ENCODE results near the gene SEMA3C. TPM values are rescaled to one million over a fixed set of nuclear protein-coding genes. Genes with fewer than 3 reads are reported as not detected.
A peak's percentile ranks its signal among the peaks of the same experiment; 100 is the strongest.

The SEMA3C gene
- total and polyA plus RNA-seq, 2 donors (not counting 1 experiment from before 2014, with no cell fraction given) = 310 to 322 TPM

- Histone ChIP-seq H3K27ac (ENCODE audit: insufficient read depth, low read length) (no peak overlapping the region), H2AFZ (ENCODE audit: low read length) (no peak overlapping the region), H3K9ac (ENCODE audit: insufficient read depth, low read length) (no peak overlapping the region), H3K4me2 (ENCODE audit: extremely low read depth, insufficient read depth, low read length) (no peak overlapping the region), H3K79me2 (ENCODE audit: control insufficient read depth, insufficient read depth, low read length) (peaks cover 62% of the 10 kb centered on the region), H3K9me3 (ENCODE audit: control insufficient read depth, insufficient read depth, low read depth, low read length) (no peaks in the 10 kb centered on the region), H3K27me3 (ENCODE audit: control insufficient read depth, insufficient read depth, low read length) (no peaks in the 10 kb centered on the region), H3K4me3 (replicated peaks in 1 of 4; ENCODE audit: control extremely low read depth in 1 of 4, insufficient read depth in 1 of 4, low read depth in 3 of 4, low read length in 4 of 4) (no peak overlapping the region), H3K4me1 (ENCODE audit: control insufficient read depth, extremely low read depth, insufficient read depth, low read length) (no peaks in the 10 kb centered on the region), H4K20me1 (ENCODE audit: control insufficient read depth, extremely low read depth, insufficient read depth, low read length) (no peaks in the 10 kb centered on the region), H3K36me3 (ENCODE audit: control insufficient read depth, insufficient read depth, low read length) (no peaks in the 10 kb centered on the region)
- no peak for TF ChIP-seq EZH2 (IDR thresholded peaks at IDR 0.05; ENCODE audit: low read length, missing control alignments)
- no peak for TF ChIP-seq CTCF (conservative IDR thresholded peaks at IDR 0.05 in 1 of 2, IDR thresholded peaks at IDR 0.05 in 1 of 2; ENCODE audit: low read depth in 1 of 2, low read length in 2 of 2)
- no peak for DNase-seq (ENCODE audit: low read depth in 2 of 2)
These were observed 48.8 kb downstream of the SEMA3C start for GRCh38 chr7:80869821-80870751.

- DNase-seq (ENCODE audit: low read depth in 2 of 2) = peak in 1 of 2 donors; percentile 37
- TF ChIP-seq CTCF (conservative IDR thresholded peaks at IDR 0.05 in 1 of 2, IDR thresholded peaks at IDR 0.05 in 1 of 2; ENCODE audit: low read depth in 1 of 2, low read length in 2 of 2) = no peak
- no peak for TF ChIP-seq EZH2 (IDR thresholded peaks at IDR 0.05; ENCODE audit: low read length, missing control alignments)
- no peak overlapping the region for H3K4me3 ChIP-seq (replicated peaks in 1 of 4; ENCODE audit: control extremely low read depth in 1 of 4, insufficient read depth in 1 of 4, low read depth in 3 of 4, low read length in 4 of 4)
- H3K27ac ChIP-seq (ENCODE audit: insufficient read depth, low read length) = no peak overlapping the region
- no peak overlapping the region for H2AFZ ChIP-seq (ENCODE audit: low read length)
- no peaks in the 10 kb centered on the region for H3K27me3 ChIP-seq (ENCODE audit: control insufficient read depth, insufficient read depth, low read length)
- H3K4me1 ChIP-seq (ENCODE audit: control insufficient read depth, extremely low read depth, insufficient read depth, low read length) = no peaks in the 10 kb centered on the region
- no peak overlapping the region for H3K4me2 ChIP-seq (ENCODE audit: extremely low read depth, insufficient read depth, low read length)
- H3K79me2 ChIP-seq (ENCODE audit: control insufficient read depth, insufficient read depth, low read length) = peaks cover 63% of the 10 kb centered on the region
- no peaks in the 10 kb centered on the region for H3K9me3 ChIP-seq (ENCODE audit: control insufficient read depth, insufficient read depth, low read depth, low read length)
- no peak overlapping the region for H3K9ac ChIP-seq (ENCODE audit: insufficient read depth, low read length)
- H4K20me1 ChIP-seq (ENCODE audit: control insufficient read depth, extremely low read depth, insufficient read depth, low read length) = no peaks in the 10 kb centered on the region
- no peaks in the 10 kb centered on the region for H3K36me3 ChIP-seq (ENCODE audit: control insufficient read depth, insufficient read depth, low read length)
These were observed 49.6 kb downstream of the SEMA3C start for GRCh38 chr7:80869106-80869784.

GRCh38 chr7:80868566-80868965 is 50.3 kb downstream of the SEMA3C start:
- Histone ChIP-seq H3K36me3 (ENCODE audit: control insufficient read depth, insufficient read depth, low read length) (no peaks in the 10 kb centered on the region), H4K20me1 (ENCODE audit: control insufficient read depth, extremely low read depth, insufficient read depth, low read length) (no peaks in the 10 kb centered on the region), H3K79me2 (ENCODE audit: control insufficient read depth, insufficient read depth, low read length) (peaks cover 64% of the 10 kb centered on the region), H3K9ac (ENCODE audit: insufficient read depth, low read length) (no peak overlapping the region), H3K27ac (ENCODE audit: insufficient read depth, low read length) (no peak overlapping the region), H3K4me3 (replicated peaks in 1 of 4; ENCODE audit: control extremely low read depth in 1 of 4, insufficient read depth in 1 of 4, low read depth in 3 of 4, low read length in 4 of 4) (no peak overlapping the region), H3K9me3 (ENCODE audit: control insufficient read depth, insufficient read depth, low read depth, low read length) (no peaks in the 10 kb centered on the region), H2AFZ (ENCODE audit: low read length) (no peak overlapping the region), H3K4me1 (ENCODE audit: control insufficient read depth, extremely low read depth, insufficient read depth, low read length) (no peaks in the 10 kb centered on the region), H3K27me3 (ENCODE audit: control insufficient read depth, insufficient read depth, low read length) (no peaks in the 10 kb centered on the region), H3K4me2 (ENCODE audit: extremely low read depth, insufficient read depth, low read length) (no peak overlapping the region)
- DNase-seq (ENCODE audit: low read depth in 2 of 2) = no peak
- TF ChIP-seq CTCF (conservative IDR thresholded peaks at IDR 0.05 in 1 of 2, IDR thresholded peaks at IDR 0.05 in 1 of 2; ENCODE audit: low read depth in 1 of 2, low read length in 2 of 2) (no peak), EZH2 (IDR thresholded peaks at IDR 0.05; ENCODE audit: low read length, missing control alignments) (no peak)
